GM19240 (cell line): ENCODE data around the gene AMMECR1L.
"Not testable (repeated sequence)": the region's sequence is repeated elsewhere in the genome, so short reads cannot be mapped to it uniquely, and the experiment has no call there.

Source experiments
- DNase-seq: peaks from one replicate; pipeline ENCODE4 v3.0.0; 2011; ENCODE audit warnings: low spot score; ENCODE audit not compliant: insufficient read length

The AMMECR1L gene

GRCh38 chr2:127887082-127887775 lies 1.5 kb upstream of the AMMECR1L start:
- DNase-seq, result no peak

GRCh38 chr2:127886593-127886935 lies 808 bp upstream of the AMMECR1L start:
- DNase-seq, result not testable (repeated sequence)

- DNase-seq, result not testable (repeated sequence)
Observed at GRCh38 chr2:127884861-127885740, 655 bp downstream of the AMMECR1L start.

GRCh38 chr2:127884436-127884835 lies 1.3 kb downstream of the AMMECR1L start:
- DNase-seq, result no peak

- DNase-seq, result no peak
Observed at GRCh38 chr2:127879899-127880298, 5.9 kb downstream of the AMMECR1L start.

GRCh38 chr2:127877626-127878025 lies 8.1 kb downstream of the AMMECR1L start:
- no peak for DNase-seq

- DNase-seq, result no peak
Observed at GRCh38 chr2:127877136-127877535, 8.6 kb downstream of the AMMECR1L start.

- no peak for DNase-seq
Observed at GRCh38 chr2:127874378-127875269, 11.1 kb downstream of the AMMECR1L start.

- no peak for DNase-seq
Observed at GRCh38 chr2:127873707-127874303, 12.0 kb downstream of the AMMECR1L start.

- no peak for DNase-seq
Observed at GRCh38 chr2:127872354-127872753, 13.4 kb downstream of the AMMECR1L start.

GRCh38 chr2:127865926-127866325 lies 19.8 kb downstream of the AMMECR1L start:
- DNase-seq, result no peak

- no peak for DNase-seq
Observed at GRCh38 chr2:127864877-127865276, 20.9 kb downstream of the AMMECR1L start.

GRCh38 chr2:127862228-127862627 lies 23.5 kb downstream of the AMMECR1L start:
- no peak for DNase-seq

- DNase-seq, result no peak
Observed at GRCh38 chr2:127860130-127860529, 25.6 kb downstream of the AMMECR1L start.

- peak; percentile 46 for DNase-seq
Observed at GRCh38 chr2:127859712-127860085, 26.1 kb downstream of the AMMECR1L start.

- DNase-seq, result no peak
Observed at GRCh38 chr2:127857265-127857808, 28.4 kb downstream of the AMMECR1L start.

- DNase-seq, result no peak
Observed at GRCh38 chr2:127853671-127854070, 32.1 kb downstream of the AMMECR1L start.

GRCh38 chr2:127852388-127852787 lies 33.4 kb downstream of the AMMECR1L start:
- no peak for DNase-seq

GRCh38 chr2:127847931-127848330 lies 37.8 kb downstream of the AMMECR1L start:
- no peak for DNase-seq

- DNase-seq, result no peak
Observed at GRCh38 chr2:127844973-127845372, 40.8 kb downstream of the AMMECR1L start.

- no peak for DNase-seq
Observed at GRCh38 chr2:127843677-127844076, 42.1 kb downstream of the AMMECR1L start.
